Right forelimb (tissue), 1 donor: ENCODE results near the gene EIF4B.

Experiments used
- DNase-seq: peaks from one replicate; pipeline ENCODE4 v3.0.0-alpha.2; 2018

The EIF4B gene

GRCh38 chr12:53060064-53060720 lies 53.9 kb downstream of the EIF4B start:
- no peak for DNase-seq

DNA sequence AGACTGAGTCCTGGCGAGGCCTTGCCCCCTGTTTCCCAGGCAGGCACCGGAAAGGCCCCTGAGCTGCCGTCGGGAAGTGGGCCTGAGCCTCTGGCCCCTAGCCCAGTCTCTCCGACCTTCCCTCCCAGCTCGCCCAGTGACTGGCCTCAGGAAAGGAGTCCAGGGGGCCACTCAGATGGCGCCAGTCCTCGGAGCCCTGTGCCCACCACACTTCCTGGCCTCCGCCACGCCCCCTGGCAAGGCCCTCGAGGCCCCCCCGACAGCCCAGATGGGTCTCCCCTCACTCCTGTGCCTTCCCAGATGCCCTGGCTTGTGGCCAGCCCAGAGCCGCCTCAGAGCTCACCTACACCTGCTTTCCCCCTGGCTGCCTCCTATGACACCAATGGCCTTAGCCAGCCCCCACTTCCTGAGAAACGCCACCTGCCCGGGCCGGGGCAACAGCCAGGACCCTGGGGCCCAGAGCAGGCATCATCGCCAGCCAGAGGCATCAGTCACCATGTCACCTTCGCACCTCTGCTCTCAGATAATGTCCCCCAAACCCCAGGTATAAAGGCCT lies 54.5 kb downstream of the EIF4B start:
- DNase-seq: no peak

GRCh38 chr12:53061404-53062010 lies 55.3 kb downstream of the EIF4B start:
- DNase-seq: peak; percentile 48

- DNase-seq: no peak
These were observed 56.0 kb downstream of the EIF4B start for GRCh38 chr12:53062011-53062961.

DNA sequence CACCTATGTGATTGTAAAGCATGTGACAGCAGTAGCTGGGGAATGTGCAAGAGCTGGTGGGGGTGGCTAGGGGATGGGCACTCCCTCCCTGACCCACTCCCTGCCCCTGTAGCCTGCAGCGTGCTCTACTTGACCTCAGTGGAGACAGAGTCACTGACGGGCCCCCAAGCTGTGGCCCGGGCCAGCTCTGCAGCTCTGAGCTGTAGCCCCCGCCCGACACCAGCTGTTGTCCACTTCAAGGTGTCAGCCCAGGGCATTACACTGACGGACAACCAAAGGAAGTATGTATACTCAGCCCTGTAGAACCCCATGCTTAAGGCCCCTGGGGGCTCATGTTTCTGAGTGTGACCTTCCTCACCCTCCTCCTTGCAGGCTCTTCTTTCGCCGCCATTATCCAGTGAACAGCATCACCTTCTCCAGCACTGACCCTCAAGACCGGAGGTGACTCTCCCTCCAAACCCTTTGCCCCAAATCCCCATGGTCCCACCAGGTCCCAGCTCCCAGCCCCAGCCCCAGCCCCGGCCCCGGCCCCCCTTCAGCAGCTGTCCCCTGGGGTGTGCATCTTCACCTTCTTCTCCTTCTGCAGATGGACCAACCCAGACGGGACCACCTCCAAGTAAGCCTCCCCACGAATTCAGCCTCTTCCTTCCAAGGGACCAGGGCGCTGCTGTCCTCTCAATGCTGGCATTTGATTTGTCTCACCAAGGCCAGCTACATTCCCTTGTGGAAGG lies 56.9 kb downstream of the EIF4B start:
- peak; percentile 49 for DNase-seq

DNA sequence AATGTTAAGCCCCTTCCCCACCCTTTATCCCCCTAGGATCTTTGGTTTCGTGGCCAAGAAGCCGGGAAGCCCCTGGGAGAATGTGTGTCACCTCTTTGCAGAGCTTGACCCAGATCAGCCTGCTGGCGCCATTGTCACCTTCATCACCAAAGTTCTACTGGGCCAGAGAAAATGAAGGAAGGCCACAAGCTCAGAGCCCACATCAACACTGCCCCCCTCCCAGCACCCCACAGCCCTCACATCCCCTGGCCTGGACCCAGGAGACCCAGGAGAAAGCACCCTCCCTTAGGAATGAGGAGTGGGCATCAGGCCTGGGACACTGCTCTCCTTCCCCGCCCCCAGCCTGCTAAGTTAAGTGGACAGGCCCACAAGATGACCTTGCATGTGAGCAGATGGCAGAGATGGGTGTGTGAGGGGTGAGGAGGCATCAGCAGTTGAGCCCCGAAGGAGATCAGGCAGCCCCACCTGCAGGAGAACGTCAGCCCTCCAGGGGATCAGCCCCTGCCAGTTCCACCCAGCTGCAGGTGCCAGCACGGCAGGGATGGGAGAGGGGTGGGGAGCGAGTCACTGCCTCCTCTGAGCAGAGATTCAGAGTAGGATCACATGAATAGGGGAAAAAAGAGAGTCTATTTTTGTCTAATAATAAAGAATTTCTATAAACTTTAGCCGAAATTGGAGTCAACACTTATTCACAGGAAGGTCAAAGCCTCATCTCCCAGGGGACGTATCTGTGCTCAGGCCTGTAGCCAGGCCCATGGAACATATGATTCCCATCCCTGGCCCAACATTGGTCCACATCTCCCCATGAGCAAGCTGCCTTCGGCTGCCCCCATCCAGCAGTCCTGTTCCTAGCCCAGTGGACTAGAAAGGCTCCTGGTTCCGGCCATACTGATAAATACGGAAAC lies 57.7 kb downstream of the EIF4B start:
- DNase-seq: peak; percentile 65

DNA sequence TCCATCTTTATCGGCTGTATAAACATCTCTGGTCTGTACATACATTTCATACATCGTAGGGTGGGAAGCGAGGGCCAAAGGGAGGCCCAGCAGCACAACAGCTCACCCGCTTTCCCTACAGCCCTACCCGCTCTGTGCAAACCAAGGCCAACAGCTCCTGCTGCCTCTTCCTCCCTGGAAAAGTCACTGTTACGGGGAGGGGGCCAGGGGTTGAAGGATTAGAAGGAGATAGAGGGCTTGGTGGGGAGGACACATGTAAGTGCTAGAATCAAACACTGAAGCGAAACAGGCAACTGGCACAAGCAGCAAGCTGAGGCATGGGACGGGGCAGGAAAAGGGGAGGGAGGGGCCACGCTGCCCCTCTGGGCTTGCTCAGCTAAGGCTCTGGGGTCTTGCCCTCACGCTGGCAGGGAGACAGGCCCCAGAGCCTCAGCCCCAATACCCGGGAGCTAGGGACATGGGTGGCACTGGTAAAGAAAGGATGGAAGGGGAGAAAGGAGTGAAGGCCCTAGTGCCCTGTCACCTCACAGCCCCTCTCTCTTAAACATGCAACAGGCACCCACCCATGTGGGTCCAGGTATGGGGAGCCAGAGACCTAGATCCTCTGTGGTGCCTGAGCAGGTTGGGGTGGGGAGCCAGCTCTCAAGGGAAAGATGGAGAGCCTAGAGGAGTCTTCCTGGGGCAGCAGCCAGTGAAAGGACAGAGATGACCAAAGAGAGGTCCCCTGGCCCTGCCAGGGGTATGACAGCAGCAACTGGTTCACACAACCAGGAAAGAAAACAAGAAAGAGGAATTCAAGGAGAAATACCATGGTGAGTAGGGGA lies 58.6 kb downstream of the EIF4B start:
- DNase-seq: peak; percentile 53

DNA sequence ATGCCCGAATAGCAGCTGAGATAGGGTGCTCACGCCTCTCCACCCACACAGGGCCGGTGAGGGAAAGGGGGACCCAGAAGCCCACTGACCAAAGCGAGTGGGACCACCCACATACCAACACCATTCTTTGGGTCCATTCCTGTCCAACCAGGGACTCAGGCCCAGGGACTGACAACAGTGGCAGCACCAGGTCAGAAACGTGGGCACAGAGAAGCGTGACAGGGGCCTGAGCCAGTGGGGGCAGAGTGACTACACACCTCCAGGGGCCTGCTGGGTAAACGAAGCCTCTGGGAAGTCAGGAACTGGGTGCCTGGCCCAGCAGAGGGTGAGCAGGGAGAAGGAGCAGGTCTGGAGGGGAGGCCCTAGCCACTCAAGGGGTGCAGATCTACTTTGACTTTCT lies 59.2 kb downstream of the EIF4B start:
- peak; percentile 50 for DNase-seq

GRCh38 chr12:53065975-53066931 lies 60.0 kb downstream of the EIF4B start:
- peak; percentile 87 for DNase-seq

GRCh38 chr12:53067074-53067992 lies 61.1 kb downstream of the EIF4B start:
- no peak for DNase-seq

DNA sequence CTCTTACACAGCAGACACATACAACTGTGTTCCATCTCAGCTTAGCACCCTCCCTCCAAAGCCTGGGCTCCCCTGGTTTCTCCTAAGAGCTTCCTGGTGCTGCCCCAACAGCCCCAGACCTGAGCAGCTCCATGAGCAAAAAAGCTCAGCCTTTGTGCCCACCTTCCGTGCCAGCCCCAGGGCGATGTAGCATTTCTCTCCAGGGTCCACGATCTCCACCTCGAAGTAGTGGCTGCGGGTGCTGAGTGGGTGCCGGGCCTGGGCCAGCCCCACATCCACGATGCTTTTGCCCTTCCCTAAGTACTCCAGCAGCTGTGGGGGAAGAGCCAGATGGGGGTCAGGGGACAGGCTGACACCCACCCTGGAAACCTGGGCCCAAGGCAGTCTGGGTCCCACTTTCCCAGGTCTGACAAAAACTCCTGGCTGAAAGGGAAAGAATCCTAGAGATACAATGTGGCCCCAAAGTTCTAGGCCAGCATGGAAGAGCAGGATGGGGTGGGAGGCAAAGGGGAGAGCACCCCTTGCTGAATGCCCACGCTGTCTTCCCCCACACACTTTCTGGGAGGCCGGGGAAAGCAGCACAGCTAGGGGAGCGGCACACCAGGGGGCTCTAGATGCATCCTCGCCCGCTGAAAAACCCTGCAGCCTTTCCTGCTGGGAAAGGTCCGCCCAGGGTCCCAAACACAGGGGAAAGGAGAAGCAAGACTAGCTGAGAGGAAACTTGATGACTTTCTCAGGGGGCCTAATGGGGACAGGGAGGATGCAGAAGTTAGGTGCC lies 61.9 kb downstream of the EIF4B start:
- no peak for DNase-seq

DNA sequence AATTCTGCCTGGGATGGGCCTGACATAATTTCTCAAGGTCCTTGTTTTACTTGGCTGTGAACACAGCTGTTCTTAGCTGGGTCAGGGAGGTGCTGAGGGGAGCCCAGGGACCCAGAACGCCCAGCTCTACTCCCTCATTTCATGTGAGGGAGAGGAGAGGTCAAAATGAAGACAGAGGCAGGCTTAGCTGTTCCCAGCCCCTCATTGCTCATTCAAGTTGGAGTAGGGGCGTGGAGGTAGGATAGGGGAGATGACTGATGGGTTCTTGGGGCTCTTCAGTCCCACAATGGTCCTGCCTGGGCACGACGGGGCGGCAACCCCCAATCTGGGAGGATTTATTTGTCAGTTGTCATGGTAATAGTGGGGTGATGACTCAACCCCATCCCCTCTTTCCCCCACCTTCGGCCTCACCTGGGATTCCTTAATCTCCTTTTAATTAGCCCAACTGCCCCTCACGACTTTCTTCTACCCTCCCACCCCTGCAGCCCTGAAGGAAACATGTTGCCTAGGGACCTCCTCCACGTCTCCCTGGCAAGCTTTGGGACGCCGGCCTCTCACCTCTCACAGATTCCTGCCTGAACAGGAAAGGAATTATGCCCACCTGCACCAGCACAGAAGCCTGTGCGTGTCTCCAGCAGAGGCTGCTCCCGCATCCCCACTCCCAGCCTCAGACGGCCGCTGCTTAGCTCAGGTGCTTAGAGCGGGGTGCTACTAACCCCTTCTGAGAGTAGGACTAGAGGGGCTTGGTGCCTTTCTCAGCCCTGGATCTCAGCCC lies 62.7 kb downstream of the EIF4B start:
- no peak for DNase-seq

DNA sequence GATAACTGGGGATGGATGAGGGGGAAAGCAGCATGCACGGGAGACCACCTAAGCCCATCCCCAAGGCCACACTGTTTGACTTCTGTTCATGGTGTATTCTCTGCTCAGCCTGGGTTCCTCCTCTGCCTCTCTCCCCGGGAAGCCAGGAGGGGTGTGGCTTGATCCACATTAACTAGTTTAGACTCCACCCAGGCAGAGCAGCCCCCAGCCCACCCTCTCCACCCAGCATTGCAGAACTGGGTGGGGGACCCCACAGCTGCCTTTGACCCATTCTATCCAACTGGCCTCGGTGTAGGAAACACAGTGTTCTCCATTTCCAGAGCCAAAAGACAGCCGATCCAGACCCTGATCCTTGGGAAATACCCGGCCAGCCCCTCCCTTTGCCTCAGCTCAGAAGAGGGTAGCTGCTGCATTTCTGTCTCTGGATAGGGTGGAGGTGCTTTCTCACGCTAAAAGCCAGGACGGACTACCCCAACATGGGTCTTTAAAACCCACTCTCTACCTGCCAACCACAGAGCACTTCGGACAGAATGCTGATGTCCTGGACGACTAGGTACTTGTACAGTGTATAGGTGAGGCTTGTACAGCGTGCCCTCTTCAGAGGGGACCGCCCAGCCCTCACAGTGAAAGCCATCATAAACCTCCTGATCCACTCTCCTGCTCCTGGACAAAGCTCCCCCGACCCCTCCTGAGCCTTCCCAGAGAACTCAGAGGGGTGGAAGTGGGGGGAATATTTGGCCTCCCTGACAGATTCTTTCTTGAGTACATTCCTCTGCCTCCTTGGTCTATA lies 63.6 kb downstream of the EIF4B start:
- DNase-seq: peak; percentile 70

DNA sequence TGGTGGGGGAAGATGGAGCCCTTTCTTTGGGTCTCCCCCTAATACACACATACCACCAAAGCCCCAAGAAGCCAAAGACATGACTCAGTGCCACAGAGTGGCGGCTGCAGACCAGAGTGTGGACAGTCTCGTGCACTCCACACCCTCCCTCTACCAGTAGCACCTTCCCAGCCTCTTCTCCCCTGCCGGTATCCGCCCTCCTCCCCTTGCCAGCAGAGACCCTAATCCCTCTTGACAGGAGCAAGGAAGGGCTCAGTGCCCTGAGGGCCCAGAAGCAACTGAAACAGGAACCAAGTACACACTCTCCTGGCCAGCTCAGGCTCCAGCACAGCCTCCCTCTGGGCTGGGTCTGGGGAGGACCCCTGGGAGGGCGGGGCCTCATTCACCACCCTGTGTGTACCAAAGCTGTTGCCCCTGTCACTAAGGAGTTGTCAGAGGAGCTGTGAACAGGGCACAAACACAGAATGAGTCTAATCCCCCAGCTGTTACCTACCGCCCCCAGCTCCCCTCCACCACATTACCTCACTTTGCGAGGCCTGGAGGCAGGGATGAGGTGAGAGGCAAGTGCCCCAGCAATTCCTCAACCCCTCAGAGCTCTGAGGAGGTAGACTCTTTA lies 64.7 kb downstream of the EIF4B start:
- peak; percentile 54 for DNase-seq
